SK-MEL-5 (cell line): ENCODE results near the gene MEX3A. TPM values are rescaled to one million over a fixed set of nuclear protein-coding genes. Genes with fewer than 3 reads are reported as not detected.
"Not testable (repeated sequence)": the region's sequence is repeated elsewhere in the genome, so short reads cannot be mapped to it uniquely, and the experiment has no call there.

Experiments
- DNase-seq: peaks from one replicate; pipeline ENCODE4 v3.0.0-alpha.2; 2016; ENCODE audit warnings: low read depth, low spot score
- in situ Hi-C: cut with HindIII; loops from 2 replicates; pipeline ENCODE4 v1.10.0; 2016; ENCODE audit warnings: low sequenced_read_pairs, high pct_unique_total_duplicates, low pct_unique_long_range_greater_than_20kb
- total RNA-seq: library from RNA; depleted of rRNA; stranded (reverse); fragments of >200 nt; shearing (Covaris generic); gene quantifications from 2 replicates; pipeline ENCODE4 v1.2.3, GENCODE V29; 2014

The MEX3A gene
- total RNA-seq, 1 experiment from 2014 or later: 3.4 TPM

DNA sequence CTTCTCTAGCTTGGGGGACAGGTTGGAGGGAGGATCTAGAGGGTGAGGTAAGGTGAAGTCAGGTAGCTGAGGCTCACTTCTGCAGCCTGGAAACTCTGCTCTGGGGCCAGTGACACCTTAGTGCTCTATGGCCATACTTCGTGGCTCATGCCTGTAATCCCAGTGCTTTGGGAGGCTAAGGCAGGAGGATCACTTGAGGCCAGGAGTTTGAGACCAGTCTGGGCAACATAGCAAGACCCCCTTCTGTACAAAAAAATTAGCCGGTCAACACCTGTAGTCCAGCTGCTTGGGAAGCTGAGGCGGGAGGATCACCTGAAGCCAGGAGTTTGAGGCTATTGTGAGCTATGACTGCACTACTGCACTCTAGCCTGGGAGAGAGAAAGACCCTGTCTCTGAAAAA is 38.1 kb upstream of the MEX3A start:
- in situ Hi-C loops: no loop called here
- DNase-seq: no peak

GRCh38 chr1:156119503-156120209 is 37.4 kb upstream of the MEX3A start:
- in situ Hi-C loops: no loop called here
- no peak for DNase-seq

DNA sequence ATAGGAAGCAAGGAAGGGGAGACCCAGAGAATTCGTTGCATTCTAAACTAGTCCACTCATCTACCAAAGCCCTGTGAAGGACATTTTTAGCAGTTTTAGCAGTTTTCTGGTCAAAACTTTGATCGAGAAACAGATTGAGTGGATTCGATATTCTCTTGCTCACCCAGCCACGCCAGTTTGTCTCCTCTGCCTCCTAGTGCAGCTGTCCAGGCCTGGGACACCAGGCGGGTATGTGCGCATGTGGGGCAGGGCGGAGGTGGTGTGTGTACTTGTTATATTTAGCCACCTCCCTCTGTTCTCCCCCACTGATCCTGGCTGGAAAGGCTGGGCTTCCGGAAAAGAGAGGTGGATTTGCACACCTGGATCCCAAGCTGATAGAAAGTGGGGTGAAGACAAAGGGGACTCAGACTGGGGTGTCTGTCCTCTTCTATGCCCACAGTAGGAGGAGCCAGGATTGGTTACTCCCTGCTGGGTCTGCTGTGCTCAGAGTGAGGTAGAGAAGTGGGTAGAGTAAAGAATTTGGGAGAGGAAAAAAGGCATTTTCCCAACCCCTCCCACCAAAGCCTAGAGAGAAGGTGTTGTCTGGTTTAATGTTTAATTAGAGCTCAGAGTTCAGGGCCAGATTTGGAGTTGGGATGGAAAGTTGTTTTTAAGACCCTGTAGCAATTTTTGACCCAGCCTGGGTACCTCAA is 36.1 kb upstream of the MEX3A start:
- in situ Hi-C loops: no loop called here
- DNase-seq: no peak

DNA sequence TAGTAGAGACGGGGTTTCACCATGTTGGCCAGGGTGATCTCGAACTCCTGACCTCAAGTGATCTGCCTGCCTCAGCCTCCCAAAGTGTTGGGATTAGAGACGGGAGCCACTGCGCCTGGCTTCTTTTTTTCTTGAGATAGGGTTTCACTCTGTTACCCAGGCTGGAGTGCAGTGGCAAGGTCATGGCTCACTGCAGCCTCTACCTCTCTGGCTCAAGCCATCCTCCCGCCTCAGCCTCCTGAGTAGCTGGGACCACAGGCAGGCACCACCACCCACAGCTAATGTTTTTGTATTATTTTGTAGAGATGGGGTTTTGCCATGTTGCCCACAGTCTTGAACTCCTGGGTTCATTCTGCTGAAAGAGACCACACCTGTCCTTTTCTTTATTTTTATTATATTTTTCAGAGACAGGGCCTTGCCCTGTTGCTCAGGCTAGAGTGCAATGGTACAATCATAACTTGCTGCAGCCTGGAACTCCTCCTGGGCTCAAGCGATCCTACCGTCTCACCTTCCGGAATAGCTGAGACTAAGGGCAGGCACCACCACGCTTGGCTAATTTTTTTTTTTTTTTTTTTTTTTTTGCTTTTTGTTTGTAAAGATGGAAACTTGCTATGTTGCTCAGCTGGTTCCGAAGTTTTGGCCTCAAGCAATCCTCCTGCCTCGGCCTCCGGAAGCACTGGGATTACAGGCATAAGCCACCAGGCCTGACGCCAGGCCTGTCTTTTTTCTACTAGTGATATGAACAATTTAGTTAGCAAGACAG is 35.3 kb upstream of the MEX3A start:
- no peak for DNase-seq
- in situ Hi-C loops: no loop called here

GRCh38 chr1:156116731-156117130 is 34.5 kb upstream of the MEX3A start:
- in situ Hi-C loops, DNase-seq: not testable (repeated sequence)

DNA sequence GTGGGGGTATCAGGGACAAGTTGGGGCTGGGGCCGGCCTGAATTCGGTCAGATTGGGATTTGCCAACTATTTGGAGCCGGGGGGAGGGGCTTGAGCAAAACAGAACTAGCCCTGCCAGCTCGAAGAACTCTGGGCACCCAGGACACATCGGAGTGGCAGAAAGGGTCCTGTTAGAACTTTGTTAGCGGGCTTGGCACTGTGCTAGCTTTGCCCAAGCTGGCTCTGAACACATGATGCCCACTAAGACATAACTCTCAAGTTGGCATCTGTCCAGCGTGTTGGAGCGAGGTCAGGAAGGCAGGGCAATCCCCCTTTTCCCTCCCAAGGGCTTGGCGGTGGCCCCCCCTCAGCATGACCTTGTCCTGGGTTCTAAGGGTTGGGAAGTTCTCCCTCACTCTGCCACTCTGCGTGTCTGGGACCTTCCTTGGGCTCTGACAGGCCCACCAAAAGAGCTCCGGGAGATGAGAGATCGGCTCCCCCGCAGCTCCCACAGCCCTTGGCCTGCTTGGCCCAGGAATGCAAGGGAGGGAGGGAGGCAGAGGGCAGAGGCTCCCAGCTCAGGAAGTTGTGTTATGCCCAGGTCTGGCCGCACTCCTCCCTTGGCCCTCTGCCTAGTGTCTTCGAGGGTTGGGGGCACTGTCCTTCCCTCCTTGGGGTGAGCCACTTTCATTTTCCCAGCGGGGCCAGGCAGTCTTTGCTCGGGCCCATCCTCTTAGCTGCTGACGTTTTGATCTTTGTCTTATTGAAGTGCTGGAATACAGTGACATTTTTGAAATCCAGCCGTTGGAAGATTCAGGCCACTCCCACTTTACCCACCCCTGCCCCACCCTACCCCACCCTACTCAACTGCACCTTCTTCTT is 33.5 kb upstream of the MEX3A start:
- peak; percentile 50 for DNase-seq
- in situ Hi-C loops: no loop called here

- in situ Hi-C loops: no loop called here
- DNase-seq: no peak
These were observed 32.8 kb upstream of the MEX3A start for GRCh38 chr1:156114919-156115513.

DNA sequence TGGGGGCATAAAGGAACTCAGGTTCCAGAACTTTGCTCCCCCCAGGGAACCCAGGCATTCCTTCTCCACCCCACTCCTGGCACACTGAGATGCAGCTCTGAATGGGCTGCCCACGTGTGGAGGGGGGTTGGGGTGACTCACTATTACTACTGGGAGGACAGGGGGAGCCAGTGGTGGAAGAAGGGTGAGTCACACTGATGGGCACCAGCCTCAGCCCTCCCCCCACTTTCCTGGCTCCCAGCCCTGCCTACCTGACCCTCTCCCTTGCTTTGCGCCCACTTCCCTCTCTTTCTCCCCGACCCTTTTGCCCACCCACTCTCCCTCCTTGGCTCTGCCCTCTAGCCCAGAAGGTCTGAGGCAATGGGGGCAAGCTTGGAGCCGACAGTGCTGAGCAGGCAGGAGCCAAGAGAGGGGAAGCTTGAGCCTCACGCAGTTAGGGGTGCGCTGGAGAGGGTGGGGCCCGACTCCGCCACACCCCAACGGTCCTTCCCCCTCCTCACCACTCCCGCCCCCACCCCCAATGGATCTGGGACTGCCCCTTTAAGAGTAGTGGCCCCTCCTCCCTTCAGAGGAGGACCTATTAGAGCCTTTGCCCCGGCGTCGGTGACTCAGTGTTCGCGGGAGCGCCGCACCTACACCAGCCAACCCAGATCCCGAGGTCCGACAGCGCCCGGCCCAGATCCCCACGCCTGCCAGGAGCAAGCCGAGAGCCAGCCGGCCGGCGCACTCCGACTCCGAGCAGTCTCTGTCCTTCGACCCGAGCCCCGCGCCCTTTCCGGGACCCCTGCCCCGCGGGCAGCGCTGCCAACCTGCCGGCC is 32.0 kb upstream of the MEX3A start, which contains the start of gene LMNA:
Gene LMNA, plus strand, starts transcription at position 611 of the 818 bp plus-strand sequence. CDS start 208 bp downstream, outside the sequence.
- peak; percentile 89 for DNase-seq
- in situ Hi-C loops: no loop called here

DNA sequence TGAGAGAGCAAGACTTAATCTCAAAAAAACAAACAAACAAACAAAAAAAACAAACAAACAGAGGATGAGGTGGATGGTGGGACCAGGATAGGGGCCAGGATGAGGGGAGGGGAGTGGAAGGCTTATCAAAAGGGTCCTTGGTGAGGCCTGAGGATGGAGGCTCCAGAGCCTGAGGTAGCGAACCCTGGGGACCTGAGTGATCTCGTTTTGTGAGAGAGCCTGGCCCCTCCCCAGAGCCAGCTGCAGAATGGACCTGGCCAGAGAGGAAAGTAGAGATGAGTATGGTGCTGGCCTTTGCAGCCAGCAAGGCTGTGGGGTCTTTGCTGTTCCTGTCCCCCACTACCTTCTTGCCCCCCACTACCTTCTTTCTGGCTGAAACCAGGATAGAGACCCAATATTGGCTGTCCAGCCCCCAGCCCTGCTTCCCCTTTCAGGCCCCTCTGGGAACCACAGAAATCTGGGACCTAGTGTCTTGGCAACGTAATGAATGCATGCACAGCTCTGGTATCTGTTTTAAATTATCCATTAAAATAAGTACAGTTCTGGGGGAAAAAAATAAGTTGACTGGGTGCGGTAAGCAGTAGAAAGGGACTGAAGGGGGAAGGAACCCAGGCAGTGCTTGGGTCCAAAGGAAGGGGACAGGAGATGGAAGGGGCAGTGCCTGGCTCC is 31.2 kb upstream of the MEX3A start:
- in situ Hi-C loops: no loop called here
- DNase-seq: no peak

DNA sequence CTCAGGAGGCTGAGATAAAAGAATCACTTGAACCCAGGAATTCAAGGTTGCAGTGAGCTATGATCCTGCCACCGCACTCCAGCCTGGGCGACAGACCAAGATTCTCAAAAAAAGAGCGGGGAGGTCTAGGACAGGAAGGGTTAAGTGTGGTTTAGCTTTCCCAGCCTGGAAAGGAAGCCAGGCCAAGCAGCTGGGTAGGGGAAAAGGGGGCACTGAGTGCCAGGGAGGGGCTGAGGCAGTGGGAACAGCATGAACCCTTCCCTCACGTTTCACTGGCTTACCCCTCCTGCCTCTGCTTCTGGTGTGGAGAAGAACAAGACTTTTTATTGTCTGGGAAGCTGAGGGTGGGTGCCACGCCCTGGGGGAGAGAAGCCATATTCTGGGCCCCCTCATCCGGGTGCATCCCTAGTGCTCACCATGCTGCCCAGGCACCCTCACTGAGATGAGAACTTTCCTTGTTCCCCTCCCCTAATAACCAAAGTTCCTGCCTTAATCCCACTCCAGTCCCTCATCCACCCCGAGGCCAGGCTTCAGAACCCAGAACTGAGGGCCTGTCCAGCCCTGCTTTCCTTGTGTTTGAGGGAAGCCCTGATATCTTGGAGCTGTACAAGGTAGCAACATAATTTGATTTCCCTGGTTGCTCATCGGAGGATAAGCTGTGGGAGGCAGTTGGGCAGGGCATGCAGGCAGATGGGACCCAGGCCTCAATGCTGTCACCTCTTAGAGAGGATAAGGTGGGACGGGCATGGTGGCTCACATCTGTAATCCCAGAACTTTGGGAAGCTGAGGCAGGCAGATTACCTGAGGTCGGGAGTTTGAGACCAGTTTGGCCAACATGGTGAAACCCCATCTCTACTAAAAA is 30.2 kb upstream of the MEX3A start:
- DNase-seq: no peak
- in situ Hi-C loops: no loop called here

DNA sequence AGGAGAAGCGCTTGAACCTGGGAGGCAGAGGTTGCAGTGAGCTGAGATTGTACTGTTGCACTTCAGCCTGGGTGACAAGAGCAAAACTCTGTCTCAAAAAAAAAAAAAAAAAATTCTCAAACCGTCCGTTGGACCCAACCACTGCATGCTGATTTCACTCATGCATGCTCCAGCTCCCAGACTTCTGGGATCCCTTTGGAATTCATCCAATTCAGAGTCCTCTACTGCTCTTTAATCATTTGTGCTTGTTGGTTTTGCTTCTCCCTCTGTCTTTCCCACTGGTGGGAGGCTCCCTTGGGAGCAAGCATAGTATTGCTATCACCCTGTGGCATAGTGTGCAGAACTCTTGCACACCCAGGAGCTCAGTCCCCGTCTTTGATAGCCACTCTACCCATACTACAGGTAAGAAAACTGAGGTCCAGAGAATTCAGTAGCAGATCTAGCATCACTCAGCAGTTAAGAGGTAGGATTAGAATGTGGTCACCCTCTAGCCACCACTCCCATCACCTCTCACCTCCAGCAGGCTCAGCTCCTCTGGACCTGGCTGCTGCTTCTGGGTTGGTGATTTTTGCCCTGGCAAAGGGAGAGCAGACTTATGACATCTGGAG is 29.2 kb upstream of the MEX3A start:
- in situ Hi-C loops: no loop called here

GRCh38 chr1:156110252-156110651 is 28.0 kb upstream of the MEX3A start:
- no peak for DNase-seq
- in situ Hi-C loops: no loop called here

More for the DNA sequence above, 29.2 kb upstream of the MEX3A start:
- DNase-seq: no peak

- no peak for DNase-seq
- in situ Hi-C loops: no loop called here
These were observed 26.5 kb upstream of the MEX3A start for GRCh38 chr1:156108664-156109241.

DNA sequence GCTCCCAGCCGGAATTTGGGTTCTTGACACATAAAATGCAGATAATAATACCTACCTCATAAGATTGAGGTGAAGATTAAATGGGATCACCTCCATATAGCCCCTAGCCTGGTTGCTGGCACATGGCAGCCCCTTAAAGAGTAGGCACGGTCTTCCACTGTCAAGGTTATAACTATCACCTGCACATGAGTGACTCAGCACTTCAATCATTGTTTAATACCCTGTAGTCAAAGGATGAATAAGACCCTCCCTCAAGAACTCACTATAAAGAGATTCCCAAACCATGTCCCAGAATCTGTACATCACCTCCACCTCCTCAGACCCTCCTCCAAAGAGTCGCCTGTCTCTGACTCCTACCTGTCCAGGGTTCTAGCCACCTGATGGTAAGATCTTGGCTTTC is 25.8 kb upstream of the MEX3A start:
- DNase-seq: no peak
- in situ Hi-C loops: no loop called here
